H1 (cell line): ENCODE data around the gene ARHGAP22. TPM values are rescaled to one million over a fixed set of nuclear protein-coding genes. Genes with fewer than 3 reads are reported as not detected.

Experiments used
- CTCF ChIA-PET: fragments of 300-600 bp; sonication (Branson Sonifier 250); formaldehyde crosslinking; loops from one replicate; lab custom pipeline; 2021; ENCODE audit not compliant: partially characterized antibody; lab: Charles Lee
- POLR2A ChIA-PET: fragments of 300-600 bp; sonication (Branson Sonifier 250); formaldehyde crosslinking; loops from one replicate; lab custom pipeline; 2021; ENCODE audit warnings: inconsistent platforms; ENCODE audit not compliant: partially characterized antibody; lab: Charles Lee
- DNase-seq, 2 experiments: peaks; one replicate each; pipeline versions ENCODE4 v3.0.0 to v3.0.0-alpha.2; 2010 to 2022; ENCODE audit warnings: low spot score in 2 of 2, low read depth in 1 of 2, mixed read lengths in 1 of 2
- FAIRE-seq: peaks from 2 replicates; lab custom pipeline; 2011; peaks lifted over from hg19 to GRCh38; lab: Jason Lieb, UNC
- H2AFZ ChIP-seq: 2 replicates; pipeline ENCODE4 v1.8.1; 2012; ENCODE audit warnings: low read length, inconsistent platforms
- H2AK5ac ChIP-seq: 2 replicates; pipeline ENCODE4 v1.6.1; 2013; ENCODE audit warnings: low read depth, low read length
- H2BK120ac ChIP-seq: replicated peaks from 2 replicates; pipeline ENCODE3; 2013; ENCODE audit warnings: low read depth, low read length, inconsistent platforms
- H2BK12ac ChIP-seq: 2 replicates; pipeline ENCODE4 v1.6.1; 2013; ENCODE audit warnings: low read depth, low read length
- H2BK15ac ChIP-seq: 2 replicates; pipeline ENCODE4 v1.6.1; 2013; ENCODE audit warnings: low read length
- H2BK20ac ChIP-seq: 2 replicates; pipeline ENCODE4 v1.6.1; 2013; ENCODE audit warnings: low read length
- H2BK5ac ChIP-seq: 2 replicates; pipeline ENCODE4 v1.6.1; 2013; ENCODE audit warnings: low read depth, low read length
- H3K14ac ChIP-seq: 2 replicates; pipeline ENCODE4 v1.6.1; 2013; ENCODE audit warnings: inconsistent platforms; ENCODE audit not compliant: insufficient read length
- H3K18ac ChIP-seq: 2 replicates; pipeline ENCODE4 v1.6.1; 2013; ENCODE audit warnings: low read length; ENCODE audit errors: extremely low read depth
- H3K23ac ChIP-seq: 2 replicates; pipeline ENCODE4 v1.6.1; 2013; ENCODE audit warnings: inconsistent platforms; ENCODE audit not compliant: insufficient read length
- H3K23me2 ChIP-seq: 2 replicates; pipeline ENCODE4 v1.6.1; 2013; ENCODE audit warnings: low read depth, low read length
- H3K27ac ChIP-seq: 2 replicates; pipeline ENCODE4 v1.6.1; 2011; ENCODE audit warnings: low read depth, low read length, inconsistent platforms
- H3K27me3 ChIP-seq, 4 experiments: replicated peaks in 1 of 4; 1 replicate in 1 of 4; 2 replicates in 3 of 4; pipeline versions ENCODE4 v1.6.1 to v1.8.1; 2011 to 2013; ENCODE audit warnings: low read length in 3 of 4, mild to moderate bottlenecking in 3 of 4, inconsistent platforms in 2 of 4, mixed read lengths in 2 of 4, moderate library complexity in 1 of 4; ENCODE audit not compliant: control insufficient read depth in 3 of 4, insufficient read depth in 3 of 4; ENCODE audit errors: extremely low read depth in 1 of 4
- H3K36me3 ChIP-seq, 4 experiments: 2 replicates each; pipeline versions ENCODE4 v1.6.1 to v1.8.1; 2011 to 2013; ENCODE audit warnings: mild to moderate bottlenecking in 4 of 4, low read length in 3 of 4, moderate library complexity in 2 of 4, control low read depth in 1 of 4, inconsistent platforms in 1 of 4; ENCODE audit not compliant: insufficient read depth in 4 of 4, control insufficient read depth in 2 of 4
- H3K4ac ChIP-seq: replicated peaks from 2 replicates; pipeline ENCODE3; 2013; ENCODE audit warnings: low read length, low read depth, mixed read lengths, inconsistent platforms; ENCODE audit not compliant: insufficient read length
- H3K4me1 ChIP-seq, 4 experiments: replicated peaks in 1 of 4; 1 replicate in 1 of 4; 2 replicates in 3 of 4; pipeline versions ENCODE4 v1.6.1 to v1.8.1; 2011 to 2013; ENCODE audit warnings: low read length in 3 of 4, inconsistent platforms in 2 of 4, mixed read lengths in 1 of 4; ENCODE audit not compliant: insufficient read depth in 4 of 4, control insufficient read depth in 3 of 4
- H3K4me2 ChIP-seq, 2 experiments: 2 replicates each; pipeline versions ENCODE4 v1.6.1 to v1.8.1; 2011 to 2013; ENCODE audit warnings: low read depth in 2 of 2, low read length in 2 of 2, control low read depth in 1 of 2, inconsistent platforms in 1 of 2, mild to moderate bottlenecking in 1 of 2; ENCODE audit not compliant: insufficient read depth in 1 of 2
- H3K4me3 ChIP-seq, 4 experiments: fragments of 200-600, 300-600 bp in 1 of 4; sonication (generic), shearing (Covaris generic), sonication (Bioruptor Twin) in 1 of 4; 2 replicates each; pipeline versions ENCODE4 v1.5.1 to v1.8.1; 2011 to 2016; ENCODE audit warnings: low read length in 4 of 4, low read depth in 3 of 4, control low read depth in 2 of 4, inconsistent platforms in 2 of 4, mild to moderate bottlenecking in 2 of 4, mixed read lengths in 1 of 4, moderate library complexity in 1 of 4; ENCODE audit not compliant: insufficient read depth in 2 of 4; ENCODE audit errors: extremely low read depth in 1 of 4
- H3K56ac ChIP-seq: replicated peaks from 2 replicates; pipeline ENCODE3; 2013; ENCODE audit warnings: low read depth, mild to moderate bottlenecking, mixed read lengths, low read length, inconsistent platforms; ENCODE audit not compliant: insufficient read length
- H3K79me1 ChIP-seq: 2 replicates; pipeline ENCODE4 v1.6.1; 2013; ENCODE audit warnings: low read depth, low read length, control low read depth
- H3K79me2 ChIP-seq, 2 experiments: 2 replicates each; pipeline versions ENCODE4 v1.6.1 to v1.8.1; 2012 to 2013; ENCODE audit warnings: low read length in 2 of 2, mild to moderate bottlenecking in 2 of 2, inconsistent platforms in 1 of 2; ENCODE audit not compliant: insufficient read depth in 2 of 2, control insufficient read depth in 1 of 2
- H3K9ac ChIP-seq, 4 experiments: replicated peaks in 1 of 4; 1 replicate in 1 of 4; 2 replicates in 3 of 4; pipeline versions ENCODE4 v1.6.1 to v1.8.1; 2011 to 2013; ENCODE audit warnings: low read depth in 3 of 4, low read length in 3 of 4, control low read depth in 2 of 4, mild to moderate bottlenecking in 2 of 4, moderate library complexity in 2 of 4, inconsistent platforms in 1 of 4; ENCODE audit errors: extremely low read depth in 1 of 4
- H3K9me3 ChIP-seq, 2 experiments: 2 replicates each; pipeline versions ENCODE4 v1.6.1 to v1.8.1; 2012 to 2013; ENCODE audit warnings: mild to moderate bottlenecking in 2 of 2, moderate library complexity in 2 of 2, control low read depth in 1 of 2, inconsistent platforms in 1 of 2, low read depth in 1 of 2, low read length in 1 of 2, mixed read lengths in 1 of 2; ENCODE audit not compliant: insufficient read depth in 2 of 2
- H4K20me1 ChIP-seq, 2 experiments: replicated peaks in 1 of 2; 2 replicates each; pipeline versions ENCODE3 to v1.8.1; 2011 to 2013; ENCODE audit warnings: inconsistent platforms in 2 of 2, low read length in 2 of 2, mild to moderate bottlenecking in 1 of 2; ENCODE audit not compliant: insufficient read depth in 2 of 2, control insufficient read depth in 1 of 2
- H4K5ac ChIP-seq: 2 replicates; pipeline ENCODE4 v1.6.1; 2013; ENCODE audit warnings: low read length, low read depth, mixed read lengths, inconsistent platforms; ENCODE audit not compliant: insufficient read length
- H4K8ac ChIP-seq: 2 replicates; pipeline ENCODE4 v1.8.0; 2013; ENCODE audit warnings: mild to moderate bottlenecking, moderate library complexity, low read length, inconsistent platforms; ENCODE audit not compliant: insufficient read depth; ENCODE audit errors: extremely low read depth
- H4K91ac ChIP-seq: replicated peaks from 2 replicates; pipeline ENCODE3; 2013; ENCODE audit warnings: low read length, mixed read lengths, inconsistent platforms; ENCODE audit not compliant: insufficient read length
- POLR2AphosphoS5 ChIP-seq: IDR thresholded peaks from 2 replicates; pipeline ENCODE4 v1.6.1; 2011; ENCODE audit warnings: low read depth, low read length
- WGBS, 2 experiments: shearing (Covaris generic) in 1 of 2; methylation state at CpG; one replicate each; pipeline versions ENCODE4 v1.1.6 to v1.1.7; 2013 to 2015; ENCODE audit warnings: low lambda C conversion rate in 2 of 2, mixed read lengths in 2 of 2, inconsistent platforms in 1 of 2, low coverage in 1 of 2, missing lambda C conversion rate in 1 of 2; ENCODE audit not compliant: insufficient replicate concordance in 2 of 2, insufficient coverage in 1 of 2, insufficient read length in 1 of 2; ENCODE audit errors: extremely low coverage in 1 of 2, missing lambda C conversion rate in 1 of 2; 5-methylcytosine and 5-hydroxymethylcytosine counted together
- polyA plus RNA-seq, 7 experiments: library from polyadenylated mRNA; depleted of rRNA in 3 of 7; stranded (reverse) in 5 of 7; unstranded in 2 of 7; fragments of >200 nt in 5 of 7; fragments of 200-250 nt in 2 of 7; gene quantifications; 1 replicate in 5 of 7; 2 replicates in 1 of 7; 4 replicates in 1 of 7; pipeline versions ENCODE4 v1.2.1 to v1.2.3, GENCODE V29; 2011 to 2013; ENCODE audit warnings: missing spikeins in 2 of 7, mixed read lengths in 2 of 7
- total RNA-seq: library from RNA; stranded (reverse); fragmentation: NEBNext Ultra II Directional; extraction: Animal tissue kit (Norgen Biotek cat#: 25700); gene quantifications from 2 replicates; pipeline ENCODE4 v1.2.1, GENCODE V29; 2021

Gene ARHGAP22
- total and polyA plus RNA-seq, 2 of the 8 experiments (the other 6 are each of a cell fraction or from before 2014, with no cell fraction given) = 3.6 to 11.2 TPM

DNA sequence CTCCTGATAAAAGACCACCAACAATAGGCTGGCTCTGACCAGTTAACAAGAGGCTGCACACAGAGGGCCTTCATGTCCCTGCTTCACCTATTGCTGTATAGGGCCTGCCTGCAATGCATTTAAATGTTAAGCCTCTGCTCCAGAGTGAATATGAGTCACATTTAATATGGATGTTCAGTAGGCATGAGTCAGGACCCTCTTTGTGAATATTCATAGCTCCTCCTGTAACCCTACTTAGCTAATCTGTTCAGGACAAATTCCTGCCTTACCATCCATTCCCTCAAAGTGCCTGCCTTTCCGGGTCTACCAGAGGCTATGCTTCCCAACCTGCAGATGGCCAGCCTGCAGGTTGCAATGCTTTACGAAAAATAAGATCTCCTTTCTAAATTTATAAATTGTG lies 32.5 kb downstream of the ARHGAP22 start:
- 80% methylated on average over 2 of the region's 2 CpGs; no CpG with 5 or more reads in 1 of the 2 experiments for WGBS, 2 experiments
- FAIRE-seq (no peak), DNase-seq (no peak)
- Histone ChIP-seq H3K18ac (no peak overlapping the region), H4K5ac (no peak overlapping the region), H3K79me1 (no peaks in the 10 kb centered on the region), H3K14ac (no peak overlapping the region), H3K23me2 (no peaks in the 10 kb centered on the region), H3K9ac (no peak overlapping the region), H2AK5ac (no peak overlapping the region), H4K20me1 (no peaks in the 10 kb centered on the region), H3K27me3 (no peaks in the 10 kb centered on the region), H4K8ac (no peak overlapping the region), H3K4me2 (no peak overlapping the region), H3K9me3 (no peaks in the 10 kb centered on the region), H3K4me3 (no peak overlapping the region), H2BK5ac (no peak overlapping the region), H4K91ac (no peak overlapping the region), H2BK15ac (no peak overlapping the region), H3K79me2 (no peaks in the 10 kb centered on the region), H2BK12ac (no peak overlapping the region), H3K4ac (no peak overlapping the region), H2BK120ac (no peak overlapping the region), H2BK20ac (no peak overlapping the region), H3K56ac (no peak overlapping the region), H2AFZ (no peak overlapping the region), H3K27ac (no peak overlapping the region), H3K23ac (no peak overlapping the region), H3K4me1 (no peaks in the 10 kb centered on the region), H3K36me3 (no peaks in the 10 kb centered on the region)
- TF ChIP-seq POLR2AphosphoS5 = no peak
- CTCF ChIA-PET = interaction anchor here (1.0 to 1.9 kb wide), 4 partner anchors 12 to 25 kb away, joined by 3 to 5 read pairs (median 4); no protein-coding TSS in a partner anchor
- POLR2A ChIA-PET = no interaction called here
